Dermis blood vessel endothelial cell (primary cell): ENCODE data around the gene SYPL1. TPM values are rescaled to one million over a fixed set of nuclear protein-coding genes. Genes with fewer than 3 reads are reported as not detected.

Source experiments
- DNase-seq: peaks from one replicate; pipeline ENCODE4 v3.0.0; 2010
- total RNA-seq: library from RNA; depleted of rRNA; stranded (reverse); fragments of >200 nt; gene quantifications from 2 replicates; pipeline ENCODE4 v1.2.3, GENCODE V29; 2014

SYPL1 gene
- total RNA-seq, 1 donor from 2014 or later = 92.7 TPM

DNA sequence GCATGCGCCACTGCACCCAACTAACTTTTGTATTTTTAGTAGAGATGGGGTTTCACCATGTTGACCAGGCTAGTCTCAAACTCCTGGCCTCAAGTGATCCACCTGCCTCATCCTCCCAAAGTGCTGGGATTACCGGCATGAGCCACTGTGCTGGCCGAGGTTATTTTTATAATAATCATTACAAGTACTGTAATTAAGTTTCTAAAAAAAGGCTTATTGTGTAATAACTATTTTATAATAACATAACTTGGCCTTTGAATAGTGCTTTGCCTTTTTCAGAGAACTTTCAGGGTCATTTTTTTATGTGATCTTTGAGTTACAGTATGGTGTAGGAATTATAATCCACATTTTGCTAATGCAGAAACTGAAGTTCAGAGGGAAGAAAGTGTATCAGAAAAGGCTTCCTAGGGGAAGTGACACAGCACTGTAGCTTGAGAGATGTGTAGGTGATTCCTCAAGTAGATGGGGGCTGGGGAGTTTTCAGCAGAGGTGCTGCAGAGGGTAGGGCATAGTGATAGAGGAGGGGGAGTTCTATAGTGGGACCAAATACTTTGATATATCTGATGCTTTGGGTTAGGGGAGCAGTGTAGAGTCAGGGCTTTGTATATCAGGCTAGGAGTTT is 9.2 kb upstream of the SYPL1 start:
- DNase-seq = no peak

DNA sequence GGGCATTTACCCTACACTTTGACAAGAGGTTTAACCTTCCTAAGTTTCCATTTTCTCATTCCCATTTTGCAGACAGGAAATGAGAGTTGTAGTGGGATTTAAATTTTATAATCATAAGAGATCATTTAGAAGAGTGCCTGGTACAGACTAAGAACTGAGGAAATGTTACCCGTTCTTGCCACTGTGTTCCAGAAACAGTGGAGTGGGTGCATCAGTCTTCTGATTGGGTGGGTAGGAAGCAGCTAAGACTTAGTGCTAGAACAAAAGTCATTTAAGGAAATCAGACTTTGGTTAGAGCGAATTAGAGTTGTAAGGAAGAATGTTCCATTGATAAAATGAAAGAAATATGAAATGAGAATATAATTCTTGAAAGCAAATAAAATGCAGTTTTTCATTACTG is 8.4 kb upstream of the SYPL1 start:
- no peak for DNase-seq

GRCh38 chr7:106119719-106120118 is 7.6 kb upstream of the SYPL1 start:
- DNase-seq = no peak

GRCh38 chr7:106117786-106118544 is 5.9 kb upstream of the SYPL1 start:
- DNase-seq = no peak

DNA sequence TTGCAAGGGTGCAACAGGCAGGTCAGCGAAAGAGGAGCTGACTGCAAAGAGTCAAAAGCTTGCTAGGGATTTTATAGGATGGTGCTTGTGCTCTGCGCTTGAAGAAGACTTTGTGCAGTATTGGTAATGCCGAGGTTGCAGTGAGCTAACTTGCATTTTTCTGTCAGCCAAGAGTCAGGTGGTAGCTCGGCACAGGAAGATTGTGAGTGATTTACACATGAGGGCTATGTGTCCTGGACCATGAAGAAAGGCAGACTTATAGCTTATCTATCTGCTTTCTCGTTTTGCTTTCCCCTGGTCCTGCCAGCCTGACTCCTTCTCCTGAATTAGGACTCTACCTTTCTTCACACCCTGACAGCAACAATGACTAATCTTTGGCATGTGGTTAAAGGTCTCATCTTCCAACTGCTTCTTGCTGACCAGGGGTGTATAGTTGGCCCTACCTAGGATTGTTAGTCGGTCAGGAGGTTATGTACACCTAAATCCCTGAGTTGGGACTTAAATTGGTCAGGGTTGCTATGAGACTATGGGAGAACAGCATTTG is 4.1 kb upstream of the SYPL1 start:
- DNase-seq = no peak

- DNase-seq = no peak
Observed at GRCh38 chr7:106114716-106115383, 2.7 kb upstream of the SYPL1 start.

GRCh38 chr7:106112972-106113421 is 885 bp upstream of the SYPL1 start:
- no peak for DNase-seq

- DNase-seq = peak; percentile 75
Observed at GRCh38 chr7:106111655-106112117, 426 bp downstream of the SYPL1 start.

GRCh38 chr7:106110885-106111654 is 1.0 kb downstream of the SYPL1 start:
- DNase-seq = peak; percentile 22

GRCh38 chr7:106110238-106110560 is 1.9 kb downstream of the SYPL1 start:
- peak; percentile 15 for DNase-seq

GRCh38 chr7:106109521-106110237 is 2.4 kb downstream of the SYPL1 start:
- DNase-seq = no peak

DNA sequence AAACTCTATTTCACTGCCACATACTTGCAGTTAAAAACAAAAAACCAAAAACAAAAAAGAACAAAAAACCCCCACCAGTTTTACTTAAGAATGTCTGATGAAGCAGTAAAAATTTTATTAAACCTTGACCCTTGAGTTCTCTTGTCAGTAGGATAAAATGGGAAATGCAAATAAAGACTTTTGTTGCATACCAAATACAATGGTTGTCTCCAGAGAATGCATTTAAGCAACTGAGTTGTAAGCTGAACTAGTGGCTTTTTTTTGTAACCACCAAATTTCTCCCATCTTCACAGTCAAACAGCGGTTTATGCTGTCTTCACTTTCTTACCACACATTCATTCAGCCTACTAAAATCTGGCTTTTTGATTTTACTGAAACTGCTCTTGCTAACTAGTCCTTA is 3.1 kb downstream of the SYPL1 start:
- DNase-seq = no peak

DNA sequence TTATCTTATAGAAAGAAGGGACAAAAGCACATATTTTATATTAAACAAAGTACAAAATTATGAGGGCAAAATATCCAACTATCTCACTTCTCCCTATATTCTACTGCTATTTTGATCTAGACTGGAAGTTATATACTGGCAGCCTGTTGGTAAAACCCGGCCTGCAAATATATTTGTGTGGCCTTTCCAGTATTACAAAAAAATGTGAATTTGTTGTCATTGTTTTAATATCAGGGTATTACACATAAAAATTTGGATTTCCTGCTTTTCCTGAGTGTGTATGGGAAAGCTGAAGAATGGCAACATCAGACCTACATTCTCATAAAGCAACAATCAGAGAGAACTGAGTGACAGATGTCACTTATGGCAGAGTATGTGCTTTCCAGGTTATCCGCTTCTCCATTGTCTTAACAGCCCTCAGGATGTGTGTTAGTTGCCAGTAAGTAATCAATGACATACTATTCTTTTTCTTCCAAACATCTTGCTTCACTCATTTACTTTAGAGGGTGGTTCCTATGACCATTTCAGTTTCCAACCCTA is 7.3 kb downstream of the SYPL1 start:
- peak; percentile 60 for DNase-seq

DNA sequence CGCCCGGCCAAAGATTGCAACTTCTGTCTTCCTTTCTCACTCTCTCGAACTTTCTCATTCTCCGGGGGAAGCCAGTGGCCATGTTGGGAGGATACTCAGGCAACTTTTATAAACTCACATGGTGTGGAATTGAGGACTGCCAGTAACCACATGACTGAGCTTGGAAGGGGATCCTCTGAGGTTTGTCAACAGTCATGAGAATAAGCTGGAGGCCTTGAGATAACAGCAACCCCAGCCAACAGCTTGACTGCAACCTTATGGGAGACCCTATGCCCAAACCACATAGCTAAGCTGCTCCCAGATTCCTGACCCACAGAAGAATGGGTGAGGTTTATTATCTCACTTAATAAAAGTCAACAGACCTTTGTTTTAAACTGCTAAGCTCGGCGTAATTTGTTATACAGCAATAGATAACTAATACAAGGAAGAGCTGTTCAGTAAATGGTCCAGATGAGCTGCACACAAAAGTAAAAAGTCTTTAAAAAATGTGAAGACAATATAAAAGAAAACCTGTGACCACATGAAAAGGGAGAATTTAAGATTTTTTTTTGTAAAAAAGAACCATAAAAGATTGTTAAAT is 9.6 kb downstream of the SYPL1 start:
- no peak for DNase-seq

- DNase-seq = no peak
Observed at GRCh38 chr7:106101726-106102125, 10.4 kb downstream of the SYPL1 start.

GRCh38 chr7:106100863-106101629 is 11.1 kb downstream of the SYPL1 start:
- DNase-seq = peak; percentile 15

- no peak for DNase-seq
Observed at GRCh38 chr7:106099539-106099938, 12.6 kb downstream of the SYPL1 start.

DNA sequence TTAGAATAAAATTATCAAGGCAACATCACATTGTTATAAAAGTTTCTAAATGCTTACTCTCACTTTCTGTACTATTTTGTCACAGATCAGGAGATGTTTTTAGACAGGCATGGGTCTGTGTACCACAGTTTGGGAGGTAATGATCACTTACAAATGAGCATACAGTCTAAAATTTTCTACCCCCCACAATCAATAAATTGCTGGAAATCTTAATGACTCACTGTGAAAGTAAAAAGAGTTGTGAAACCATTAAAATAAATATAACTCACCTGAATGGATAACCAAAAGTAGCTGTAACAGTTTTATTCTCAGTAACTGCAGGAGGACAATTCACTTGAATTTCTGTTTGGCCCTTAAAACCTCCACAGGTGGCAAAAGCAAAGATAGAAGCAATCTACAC is 13.2 kb downstream of the SYPL1 start:
- DNase-seq = no peak

DNA sequence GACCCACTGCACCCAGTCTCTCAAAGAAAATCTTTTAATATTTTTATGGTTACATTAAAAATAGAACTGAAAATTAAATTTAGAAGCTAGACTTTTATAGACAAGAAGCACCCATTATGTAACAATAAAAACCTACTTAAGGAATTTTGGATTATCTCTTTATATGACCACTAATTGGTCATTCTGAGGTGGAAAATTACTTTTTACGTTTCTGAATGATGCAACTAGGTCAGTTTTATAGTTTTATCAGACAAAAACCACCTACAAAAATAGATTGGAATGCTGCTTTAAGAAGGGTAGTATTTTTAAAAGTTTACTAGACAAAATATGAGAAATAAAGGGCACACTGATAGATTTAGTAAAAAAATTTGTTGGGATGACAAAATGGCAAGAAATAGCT is 16.5 kb downstream of the SYPL1 start:
- DNase-seq = no peak

- DNase-seq = no peak
Observed at GRCh38 chr7:106094780-106095179, 17.3 kb downstream of the SYPL1 start.

DNA sequence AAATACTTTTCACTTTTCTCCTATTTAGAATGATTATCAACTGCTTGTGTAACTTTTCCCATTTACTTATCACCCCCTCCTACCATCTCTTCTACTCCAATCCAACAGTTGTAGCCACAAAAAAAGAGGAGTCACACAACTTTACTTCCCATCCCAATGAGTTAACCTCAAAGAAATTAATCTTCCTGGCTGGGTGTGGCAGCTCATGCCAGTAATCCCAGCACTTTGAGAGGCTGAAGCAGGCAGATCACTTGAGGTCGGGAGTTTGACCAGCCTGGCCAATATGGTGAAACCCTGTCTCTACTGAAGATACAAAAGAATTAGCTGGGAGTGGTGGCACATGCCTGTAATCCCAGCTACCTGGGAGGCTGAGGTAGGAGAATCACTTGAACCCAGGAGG is 19.9 kb downstream of the SYPL1 start:
- DNase-seq = no peak
